GM06990 (cell line): Measurements from ENCODE around the gene MAPKAPK2.
A peak's percentile ranks its signal among the peaks of the same experiment; 100 is the strongest.

ENCODE experiments used
- DNase-seq: peaks from one replicate; pipeline ENCODE4 v3.0.0-alpha.2; 2011; ENCODE audit not compliant: insufficient read length; ENCODE audit errors: extremely low read depth
- H3K27me3 ChIP-seq: replicated peaks from 2 replicates; pipeline ENCODE4 v1.6.0; 2011; ENCODE audit warnings: low read length; ENCODE audit not compliant: control insufficient read depth, insufficient read depth
- H3K36me3 ChIP-seq: 2 replicates; pipeline ENCODE4 v1.5.1; 2011; ENCODE audit warnings: low read length; ENCODE audit not compliant: control insufficient read depth, insufficient read depth
- H3K4me3 ChIP-seq: replicated peaks from 2 replicates; pipeline ENCODE4 v1.5.1; 2011; ENCODE audit warnings: low read depth, mild to moderate bottlenecking, control low read depth, low read length
- TF ChIP-seq, protein P1 (sequence below): IDR thresholded peaks from 2 replicates; pipeline ENCODE4 v1.5.1; 2011; ENCODE audit warnings: low read length, control low read depth, mild to moderate bottlenecking, inconsistent platforms; ENCODE audit not compliant: insufficient read depth, poor library complexity, severe bottlenecking

Gene MAPKAPK2

DNA sequence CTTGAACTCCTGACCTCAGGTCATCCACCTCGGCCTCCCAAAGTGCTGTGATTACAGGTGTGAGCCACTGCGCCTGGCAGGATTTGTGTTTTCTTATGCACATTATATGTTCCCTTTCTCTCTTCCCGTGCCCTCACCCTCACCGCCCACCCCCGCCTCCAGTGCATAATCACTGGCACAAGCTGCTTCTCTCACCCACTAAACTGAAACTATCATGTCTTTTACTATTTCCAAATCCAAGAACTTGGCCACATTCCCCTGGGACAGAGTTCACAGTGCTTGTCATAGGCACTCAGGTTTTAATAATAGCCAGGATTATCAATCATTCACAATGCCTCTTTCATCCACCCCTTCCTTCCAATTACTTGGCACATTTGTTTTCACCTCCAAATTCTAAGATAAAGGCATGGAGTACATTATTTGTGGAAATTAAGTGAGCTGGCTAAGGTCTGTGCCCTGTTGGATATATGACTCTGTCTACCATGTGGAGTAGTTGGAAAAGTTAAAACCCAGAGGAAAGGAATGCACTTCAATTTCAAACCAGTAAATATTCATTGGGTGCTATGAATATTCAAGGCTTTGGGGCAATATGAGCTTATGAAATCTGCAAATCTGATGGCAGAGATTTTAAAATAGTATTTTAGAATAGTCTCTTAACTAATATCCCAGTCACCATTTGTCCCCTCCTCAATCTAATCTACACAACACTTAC is 17.6 kb upstream of the MAPKAPK2 start:
- no peaks in the 10 kb centered on the region for H3K36me3 ChIP-seq
- H3K27me3 ChIP-seq: no peaks in the 10 kb centered on the region
- no peak for DNase-seq
- TF ChIP-seq, protein P1, sequence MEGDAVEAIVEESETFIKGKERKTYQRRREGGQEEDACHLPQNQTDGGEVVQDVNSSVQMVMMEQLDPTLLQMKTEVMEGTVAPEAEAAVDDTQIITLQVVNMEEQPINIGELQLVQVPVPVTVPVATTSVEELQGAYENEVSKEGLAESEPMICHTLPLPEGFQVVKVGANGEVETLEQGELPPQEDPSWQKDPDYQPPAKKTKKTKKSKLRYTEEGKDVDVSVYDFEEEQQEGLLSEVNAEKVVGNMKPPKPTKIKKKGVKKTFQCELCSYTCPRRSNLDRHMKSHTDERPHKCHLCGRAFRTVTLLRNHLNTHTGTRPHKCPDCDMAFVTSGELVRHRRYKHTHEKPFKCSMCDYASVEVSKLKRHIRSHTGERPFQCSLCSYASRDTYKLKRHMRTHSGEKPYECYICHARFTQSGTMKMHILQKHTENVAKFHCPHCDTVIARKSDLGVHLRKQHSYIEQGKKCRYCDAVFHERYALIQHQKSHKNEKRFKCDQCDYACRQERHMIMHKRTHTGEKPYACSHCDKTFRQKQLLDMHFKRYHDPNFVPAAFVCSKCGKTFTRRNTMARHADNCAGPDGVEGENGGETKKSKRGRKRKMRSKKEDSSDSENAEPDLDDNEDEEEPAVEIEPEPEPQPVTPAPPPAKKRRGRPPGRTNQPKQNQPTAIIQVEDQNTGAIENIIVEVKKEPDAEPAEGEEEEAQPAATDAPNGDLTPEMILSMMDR: no peak
- no peak overlapping the region for H3K4me3 ChIP-seq

DNA sequence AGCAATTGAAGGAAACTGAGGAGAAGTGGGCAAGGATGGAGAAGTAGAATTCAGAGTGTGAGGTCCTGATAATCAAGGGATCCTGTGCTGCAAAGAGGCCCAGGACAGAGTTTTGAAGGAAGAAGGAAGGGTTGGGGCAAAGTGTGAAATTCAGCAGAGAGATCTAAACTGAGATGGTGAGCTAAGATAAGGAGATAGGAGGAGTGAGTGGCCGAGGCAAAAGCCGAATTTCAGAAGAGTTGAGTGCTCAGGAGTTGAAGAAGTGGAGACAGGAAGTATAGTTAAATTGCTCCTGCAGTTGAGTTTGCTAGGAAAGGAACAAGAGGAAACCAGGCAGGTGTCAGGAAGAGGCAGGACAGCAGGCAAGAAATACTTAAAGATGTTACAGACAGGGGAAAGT is 16.4 kb upstream of the MAPKAPK2 start:
- Histone ChIP-seq H3K4me3 (no peak overlapping the region), H3K36me3 (no peaks in the 10 kb centered on the region), H3K27me3 (no peaks in the 10 kb centered on the region)
- DNase-seq: no peak
- TF ChIP-seq, protein P1: no peak

DNA sequence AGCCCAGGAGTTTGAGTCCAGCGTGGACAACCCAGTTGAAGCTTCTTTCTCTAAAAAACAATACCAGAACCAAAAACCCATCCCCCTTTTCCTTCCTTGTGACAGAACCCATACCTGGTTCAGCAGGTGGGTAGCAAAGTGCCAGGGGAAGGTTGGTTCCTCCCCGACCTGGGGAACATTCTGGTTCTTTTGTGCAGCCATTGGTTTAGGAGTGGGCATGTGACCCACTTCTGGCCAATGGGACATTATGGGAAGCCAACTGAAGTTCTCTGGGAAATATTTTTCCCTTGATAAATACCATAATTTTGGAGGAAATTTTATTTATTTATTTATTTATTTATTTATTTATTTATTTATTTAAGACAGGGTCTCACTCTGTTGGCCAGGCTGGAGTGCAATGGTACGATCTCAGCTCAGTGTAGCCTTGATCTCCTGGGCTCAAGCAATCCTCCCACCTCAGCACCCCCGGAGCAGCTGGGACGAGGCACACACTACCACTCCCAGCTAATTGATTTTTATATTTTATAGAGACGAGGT is 15.8 kb upstream of the MAPKAPK2 start:
- TF ChIP-seq, protein P1: no peak
- no peak for DNase-seq
- Histone ChIP-seq H3K4me3 (no peak overlapping the region), H3K36me3 (no peaks in the 10 kb centered on the region), H3K27me3 (no peaks in the 10 kb centered on the region)

DNA sequence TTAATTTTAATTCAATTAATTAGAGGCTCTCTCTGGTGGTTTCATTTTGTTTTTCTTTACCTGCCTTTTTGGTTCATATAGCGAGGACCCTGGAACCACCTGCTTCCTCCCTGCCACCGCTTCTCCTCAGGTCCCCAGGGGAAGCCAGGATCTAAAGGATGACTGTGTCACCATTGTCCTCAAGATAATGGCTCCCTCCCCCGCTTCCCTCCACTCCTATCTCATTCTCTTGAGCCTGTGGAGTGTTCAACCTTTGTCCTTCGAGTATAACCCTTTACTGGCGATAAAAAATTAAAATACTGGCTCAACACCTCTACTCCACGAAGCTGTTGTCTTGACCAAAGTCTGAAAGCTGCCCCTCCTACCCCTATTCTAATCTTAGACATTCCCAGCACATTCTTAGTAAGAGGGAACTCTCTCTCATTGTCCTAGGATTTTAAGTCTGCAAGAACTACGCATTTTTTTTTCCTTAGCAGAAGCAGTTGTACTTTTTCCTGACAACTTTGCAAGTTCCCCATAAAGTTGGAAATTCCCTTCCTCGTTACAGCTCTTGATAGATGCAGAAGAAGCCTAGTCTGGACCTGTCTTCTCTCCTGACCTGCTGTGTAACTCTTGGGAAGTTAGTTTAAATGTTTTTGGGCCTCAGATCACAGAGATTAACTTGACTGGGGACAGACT is 12.6 kb upstream of the MAPKAPK2 start:
- Histone ChIP-seq H3K36me3 (no peaks in the 10 kb centered on the region), H3K4me3 (no peak overlapping the region), H3K27me3 (no peaks in the 10 kb centered on the region)
- TF ChIP-seq, protein P1: no peak
- no peak for DNase-seq

DNA sequence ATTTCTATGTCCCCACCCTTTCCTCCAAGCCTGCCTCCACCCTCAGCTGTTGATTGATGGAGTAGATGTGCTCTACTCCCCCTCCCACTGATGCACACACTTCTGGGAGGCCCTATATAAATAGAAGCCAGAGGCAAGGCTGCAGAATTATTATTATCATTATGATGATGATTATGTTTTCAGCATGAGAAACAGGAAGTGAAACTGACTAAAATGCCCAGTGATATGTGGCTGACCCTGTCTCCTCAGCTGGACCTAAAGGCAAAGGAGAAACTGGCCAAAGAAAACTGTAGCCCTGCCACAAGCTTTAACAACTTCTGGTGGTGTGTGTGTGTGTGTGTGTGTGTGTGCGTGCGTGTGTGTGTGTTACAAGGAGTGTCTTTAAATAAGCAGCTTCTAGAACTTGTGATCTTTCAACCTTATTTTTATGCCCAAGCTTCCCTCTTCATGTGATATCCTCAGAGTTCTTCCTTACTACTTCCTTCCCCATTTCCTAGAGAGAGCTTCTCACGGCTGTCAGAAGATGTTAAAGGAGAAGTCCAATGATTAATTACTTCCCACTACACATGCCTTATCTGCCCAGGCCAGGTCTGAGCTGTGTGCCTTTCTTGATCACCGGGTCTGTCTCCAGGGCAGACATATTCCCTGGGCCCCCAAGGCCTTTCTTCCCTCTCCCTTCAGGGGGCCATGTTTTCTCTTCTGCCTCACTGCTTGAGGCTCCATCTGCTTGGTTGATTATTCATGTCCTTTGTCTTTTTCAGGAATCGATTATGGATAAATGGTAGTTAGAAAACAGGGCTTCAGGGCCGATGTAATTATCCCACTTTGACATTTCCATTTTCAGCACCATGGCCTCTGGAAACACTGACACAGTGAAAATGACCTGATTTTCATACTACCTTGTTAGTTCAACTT is 11.6 kb upstream of the MAPKAPK2 start:
- DNase-seq: peak; percentile 44
- H3K4me3 ChIP-seq: no peak overlapping the region
- H3K27me3 ChIP-seq: no peaks in the 10 kb centered on the region
- TF ChIP-seq, protein P1: no peak
- no peaks in the 10 kb centered on the region for H3K36me3 ChIP-seq
